ENCODE data around the gene COX4I2.
"Not testable (repeated sequence)": the region's sequence is repeated elsewhere in the genome, so short reads cannot be mapped to it uniquely, and the experiment has no call there.

The COX4I2 gene

DNA sequence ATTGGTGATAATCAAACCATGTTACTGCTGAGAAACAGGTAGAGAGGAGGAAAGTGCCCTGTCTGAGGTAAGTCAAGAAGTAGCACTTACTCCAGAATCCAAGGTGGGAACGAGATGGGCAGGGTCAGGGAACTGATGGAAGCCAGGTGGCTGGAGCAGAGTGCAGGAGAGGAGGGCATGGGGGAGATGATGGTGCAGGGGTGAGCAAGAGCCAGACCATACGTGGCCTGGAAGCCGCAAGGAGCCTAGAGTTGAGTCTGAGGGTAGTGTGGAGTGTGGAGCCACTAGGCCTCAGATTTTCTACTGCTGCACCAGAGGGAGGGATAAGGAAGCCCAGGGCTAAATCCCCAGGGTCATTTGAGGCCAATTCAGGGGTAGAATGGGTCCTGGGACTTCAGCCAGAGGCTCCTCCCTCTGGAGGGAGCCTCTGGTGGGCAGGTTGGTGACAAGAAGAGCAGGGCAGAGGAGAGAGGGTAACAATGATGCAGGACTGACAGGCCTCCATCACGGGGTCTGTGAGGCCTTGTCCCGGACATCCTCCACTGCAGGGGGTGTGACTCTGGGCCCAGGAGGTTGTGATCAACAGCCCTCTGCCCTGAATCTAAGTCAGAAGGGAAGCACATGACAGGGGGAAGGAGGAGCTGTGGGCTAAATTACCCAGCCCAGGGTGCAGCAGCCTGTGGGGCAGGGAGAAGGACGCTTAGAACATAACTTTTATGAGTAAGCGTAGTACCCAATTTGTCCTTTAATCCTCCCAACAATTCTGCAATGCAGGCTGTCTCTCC lies 28.7 kb downstream of the COX4I2 start:
- in situ Hi-C loops (cut with HindIII; ENCODE audit: low pct_unique_long_range_greater_than_20kb, low sequenced_read_pairs) = no loop called here
- DNase-seq (ENCODE audit: low read depth in 1 of 2, low spot score in 1 of 2) = no peak

DNA sequence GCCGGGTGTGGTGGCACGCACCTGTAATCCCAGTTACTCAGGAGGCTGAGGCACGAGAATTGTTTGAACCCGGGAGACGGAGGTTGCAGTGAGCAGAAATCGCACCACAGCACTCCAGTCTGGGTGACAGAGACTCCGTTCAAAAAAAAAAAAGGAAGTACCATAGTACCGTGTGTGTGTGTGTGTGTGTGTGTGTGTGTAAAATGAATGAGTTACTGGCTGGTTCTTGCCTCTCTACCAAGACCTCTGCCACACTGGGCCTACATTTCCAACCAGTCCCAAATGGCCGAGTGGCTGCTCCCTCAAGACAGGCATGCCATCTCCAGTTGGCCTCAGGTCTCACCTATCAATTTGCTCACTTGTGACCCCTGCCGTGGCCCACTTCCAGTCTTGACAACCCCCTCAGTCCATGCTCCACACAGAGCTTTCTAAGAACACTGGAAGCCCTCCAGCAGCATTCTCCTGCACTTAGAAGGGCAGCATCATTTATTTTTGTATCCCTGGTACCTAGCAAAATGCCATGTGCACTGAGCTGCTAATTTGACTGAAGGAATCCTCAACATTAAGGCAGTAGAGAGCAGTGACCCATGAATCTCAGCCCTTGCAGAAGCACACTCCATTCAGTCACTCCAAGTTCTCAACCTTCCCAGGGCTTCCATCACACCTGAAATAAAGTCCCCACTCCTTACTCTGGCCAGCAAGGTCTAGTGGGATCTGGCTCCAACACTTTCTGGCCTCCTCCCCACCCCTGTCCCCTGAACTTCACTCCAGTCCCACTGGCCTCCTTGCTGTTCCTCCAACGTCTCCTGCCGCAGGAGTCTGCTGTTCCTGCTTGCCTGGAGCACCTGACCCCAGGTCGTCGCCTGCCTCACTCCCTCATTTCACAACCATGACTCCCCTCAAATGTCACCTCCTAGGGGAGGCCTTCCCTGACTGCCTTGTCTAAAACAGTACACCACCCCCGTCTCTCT lies 29.9 kb downstream of the COX4I2 start:
- DNase-seq (ENCODE audit: low read depth in 1 of 2, low spot score in 1 of 2) = no peak
- in situ Hi-C loops (cut with HindIII; ENCODE audit: low pct_unique_long_range_greater_than_20kb, low sequenced_read_pairs) = no loop called here

More for the DNA sequence above, 28.7 kb downstream of the COX4I2 start:
- no peak for TF ChIP-seq JUND (IDR thresholded peaks at IDR 0.05; ENCODE audit: low read depth)

GRCh38 chr20:31668944-31669343 lies 31.2 kb downstream of the COX4I2 start:
- DNase-seq (ENCODE audit: low read depth in 1 of 2, low spot score in 1 of 2); in situ Hi-C loops (cut with HindIII; ENCODE audit: low pct_unique_long_range_greater_than_20kb, low sequenced_read_pairs): not testable (repeated sequence)

More for the DNA sequence above, 29.9 kb downstream of the COX4I2 start:
- no peak for TF ChIP-seq JUND (IDR thresholded peaks at IDR 0.05; ENCODE audit: low read depth)

DNA sequence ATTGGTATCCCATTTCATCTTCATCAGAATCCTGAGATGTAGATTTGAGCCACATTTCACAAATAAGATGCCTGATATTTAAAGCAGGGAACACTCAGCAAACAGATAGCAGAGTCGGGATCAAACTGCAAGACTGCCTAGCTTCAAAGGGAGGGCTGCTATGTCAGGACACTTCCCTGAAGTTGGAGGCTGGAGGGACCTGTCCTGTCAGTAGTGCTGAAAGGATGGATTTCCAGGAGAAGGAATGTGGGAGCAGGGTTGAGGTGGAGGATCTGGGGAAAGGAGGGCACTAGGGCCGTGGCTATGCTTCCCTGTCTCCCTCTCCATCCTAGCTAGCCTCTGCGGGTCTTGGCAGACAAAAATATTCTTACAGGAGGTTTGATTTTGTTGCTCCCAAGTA lies 32.2 kb downstream of the COX4I2 start:
- in situ Hi-C loops (cut with HindIII; ENCODE audit: low pct_unique_long_range_greater_than_20kb, low sequenced_read_pairs) = no loop called here
- TF ChIP-seq JUND (IDR thresholded peaks at IDR 0.05; ENCODE audit: low read depth) = no peak
- no peak for DNase-seq (ENCODE audit: low read depth in 1 of 2, low spot score in 1 of 2)

GRCh38 chr20:31670371-31671228 lies 32.9 kb downstream of the COX4I2 start:
- DNase-seq (ENCODE audit: low read depth in 1 of 2, low spot score in 1 of 2) = no peak
- no peak for TF ChIP-seq JUND (IDR thresholded peaks at IDR 0.05; ENCODE audit: low read depth)
- in situ Hi-C loops (cut with HindIII; ENCODE audit: low pct_unique_long_range_greater_than_20kb, low sequenced_read_pairs) = no loop called here

- DNase-seq (ENCODE audit: low read depth in 1 of 2, low spot score in 1 of 2) = no peak
- no peak for TF ChIP-seq JUND (IDR thresholded peaks at IDR 0.05; ENCODE audit: low read depth)
- in situ Hi-C loops (cut with HindIII; ENCODE audit: low pct_unique_long_range_greater_than_20kb, low sequenced_read_pairs) = no loop called here
Observed at GRCh38 chr20:31671324-31671723, 33.6 kb downstream of the COX4I2 start.

- TF ChIP-seq JUND (IDR thresholded peaks at IDR 0.05; ENCODE audit: low read depth) = no peak
- in situ Hi-C loops (cut with HindIII; ENCODE audit: low pct_unique_long_range_greater_than_20kb, low sequenced_read_pairs) = no loop called here
- DNase-seq (ENCODE audit: low read depth in 1 of 2, low spot score in 1 of 2) = no peak
Observed at GRCh38 chr20:31673435-31673834, 35.7 kb downstream of the COX4I2 start.

- DNase-seq (ENCODE audit: low read depth in 1 of 2, low spot score in 1 of 2) = no peak
- no peak for TF ChIP-seq JUND (IDR thresholded peaks at IDR 0.05; ENCODE audit: low read depth)
- in situ Hi-C loops (cut with HindIII; ENCODE audit: low pct_unique_long_range_greater_than_20kb, low sequenced_read_pairs) = no loop called here
Observed at GRCh38 chr20:31673943-31674463, 36.3 kb downstream of the COX4I2 start.

DNA sequence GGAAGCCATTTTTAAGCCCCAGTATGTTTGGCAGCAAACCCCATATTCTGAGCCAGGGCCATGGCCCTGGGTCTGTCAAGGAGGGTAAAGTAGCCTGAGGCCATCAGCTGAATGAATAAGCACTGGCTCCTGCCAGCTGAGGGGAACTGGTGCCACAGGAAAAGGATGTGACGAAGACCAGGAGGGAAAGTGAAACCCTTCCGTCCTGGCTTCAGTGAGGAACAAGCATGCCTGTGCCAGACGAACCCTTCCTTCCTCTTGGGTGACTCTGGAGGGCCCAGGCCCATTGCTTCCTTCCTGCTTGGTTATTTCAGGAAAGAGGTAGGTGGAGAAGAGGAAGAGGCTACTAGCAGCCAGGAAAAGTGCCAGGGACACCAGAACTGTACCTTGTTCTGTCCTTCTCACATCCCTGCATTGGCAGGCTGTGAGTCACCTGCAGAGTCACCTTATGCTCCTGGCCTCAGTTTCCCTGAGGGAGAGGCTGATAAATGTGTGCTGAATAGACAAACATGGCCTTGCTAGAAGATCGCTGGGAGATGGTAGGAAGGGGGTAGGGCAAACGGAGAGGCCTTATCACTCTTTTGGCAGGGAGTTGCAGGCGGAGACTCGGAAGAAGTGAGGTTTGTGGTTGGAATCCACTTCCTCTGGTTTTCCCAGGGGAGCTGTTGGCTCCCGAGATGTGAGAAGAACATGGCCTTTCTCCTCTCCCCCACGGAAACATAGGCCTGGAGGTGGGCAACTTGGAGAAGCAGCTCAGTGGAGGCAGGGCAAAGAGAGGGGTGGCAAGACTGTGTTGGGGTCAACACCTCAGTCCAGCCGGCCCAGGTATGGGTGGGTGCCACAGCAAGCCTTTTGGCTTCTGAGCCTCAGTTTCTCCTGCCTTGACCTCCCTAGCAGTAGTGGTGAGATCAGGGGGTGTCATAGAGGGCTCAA lies 37.4 kb downstream of the COX4I2 start:
- in situ Hi-C loops (cut with HindIII; ENCODE audit: low pct_unique_long_range_greater_than_20kb, low sequenced_read_pairs) = no loop called here
- DNase-seq (ENCODE audit: low read depth in 1 of 2, low spot score in 1 of 2) = peak in 1 of 2 experiments; percentile 57
- no peak for TF ChIP-seq JUND (IDR thresholded peaks at IDR 0.05; ENCODE audit: low read depth)

GRCh38 chr20:31675828-31676608 lies 38.3 kb downstream of the COX4I2 start:
- in situ Hi-C loops (cut with HindIII; ENCODE audit: low pct_unique_long_range_greater_than_20kb, low sequenced_read_pairs) = no loop called here
- no peak for DNase-seq (ENCODE audit: low read depth in 1 of 2, low spot score in 1 of 2)
- no peak for TF ChIP-seq JUND (IDR thresholded peaks at IDR 0.05; ENCODE audit: low read depth)

Data from T47D (cell line).